H7 (cell line): ENCODE data around the gene FARP2. TPM values are rescaled to one million over a fixed set of nuclear protein-coding genes. Genes with fewer than 3 reads are reported as not detected.

ENCODE experiments used
- total RNA-seq: library from RNA; depleted of rRNA; stranded (reverse); fragments of >200 nt; shearing (Covaris generic); gene quantifications from 2 replicates; pipeline ENCODE4 v1.2.3, GENCODE V29; 2014; rRNA removed

Gene FARP2
- total RNA-seq, 1 experiment from 2014 or later = 19.5 TPM

Other genes starting within 250 kb of the FARP2 start
- 20.4 and 20.6 TPM in 2 replicates for gene PASK, start 206.8 kb upstream of the FARP2 start, total RNA-seq
- gene PPP1R7, start 205.8 kb upstream of the FARP2 start, total RNA-seq = 32.1 and 36.9 TPM in 2 replicates
- 2.0 and 4.0 TPM in 2 replicates for gene ANO7, start 167.6 kb upstream of the FARP2 start, total RNA-seq
- 362 and 415 TPM in 2 replicates for gene HDLBP, start 40.6 kb upstream of the FARP2 start, total RNA-seq
- 249 and 274 TPM in 2 replicates for gene SEPTIN2, start 40.4 kb upstream of the FARP2 start, total RNA-seq
- gene STK25, start 152.3 kb downstream of the FARP2 start, total RNA-seq = 353 and 443 TPM in 2 replicates
- gene BOK, start 202.5 kb downstream of the FARP2 start, total RNA-seq = 59.5 and 61.6 TPM in 2 replicates